ENCODE results near the gene MICAL2.

Gene MICAL2

DNA sequence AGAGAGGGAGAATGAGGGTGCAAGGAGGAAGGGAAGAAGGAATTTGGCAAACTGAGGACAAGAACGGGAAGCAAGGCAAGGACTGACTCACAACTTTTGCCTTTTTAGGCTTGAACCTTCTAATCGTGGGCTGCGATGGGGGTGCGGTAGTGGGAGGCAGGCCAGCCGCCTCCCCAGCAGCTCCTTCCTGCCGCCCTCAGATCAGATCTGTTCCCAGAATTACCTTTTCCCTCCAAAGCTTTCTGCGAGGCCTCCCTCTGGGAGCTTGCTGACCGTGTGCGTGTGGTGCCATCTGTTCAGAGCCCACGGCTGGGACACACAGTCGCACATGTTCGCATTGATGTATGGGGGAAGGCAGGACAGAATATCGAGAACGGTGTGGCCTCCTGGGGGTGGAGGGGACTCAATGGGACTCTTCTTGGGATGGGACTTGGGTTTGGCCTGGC is 180.1 kb downstream of the MICAL2 start (continued):
- TF ChIP-seq ZNF571 (tag by site-specific recombination; IDR thresholded peaks at IDR 0.05) (no peak), ZNF777 (tag by site-specific recombination; IDR thresholded peaks at IDR 0.05; ENCODE audit: borderline replicate concordance) (no peak), TCF7L2 (IDR thresholded peaks at IDR 0.05; ENCODE audit: borderline replicate concordance, low read depth, low read length) (no peak)

DNA sequence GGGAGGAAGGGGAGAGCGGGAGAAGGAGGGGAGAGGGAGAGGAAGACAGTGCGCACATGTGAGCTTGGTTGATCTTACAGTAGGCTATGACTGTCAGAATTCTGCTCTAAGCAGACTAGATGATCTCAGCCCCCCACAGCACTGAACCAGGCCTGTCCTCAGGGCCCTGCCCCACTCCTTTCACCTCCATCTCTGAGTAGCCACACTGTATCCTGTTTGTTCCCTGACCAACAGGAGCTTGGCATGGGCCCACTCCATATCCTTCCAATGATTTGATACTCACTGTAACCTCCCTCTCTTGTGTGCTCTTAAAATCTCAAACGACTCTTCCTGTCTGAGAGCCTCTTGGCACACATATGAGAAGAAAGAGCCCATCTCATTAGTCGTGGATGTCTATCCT is 180.9 kb downstream of the MICAL2 start:
- Histone ChIP-seq H3K27ac (ENCODE audit: extremely low read depth, low read depth, low read length) (no peak overlapping the region), H3K36me3 (ENCODE audit: control insufficient read depth in 2 of 2, insufficient read depth in 1 of 2, low read length in 2 of 2) (no peaks in the 10 kb centered on the region), H3K9me3 (ENCODE audit: control insufficient read depth, insufficient read depth, low read depth, low read length) (no peaks in the 10 kb centered on the region), H3K4me1 (ENCODE audit: control insufficient read depth, insufficient read depth, low read length) (no peaks in the 10 kb centered on the region), H3K4me3 (ENCODE audit: low read depth, low read length) (no peak overlapping the region)
- ChIA-PET POLR2A (interaction anchor here (0.6 kb wide), 1 partner anchor 797 kb away, joined by 4 read pairs; no protein-coding TSS in a partner anchor), CTCF (interaction anchor here (1.0 to 1.5 kb wide), 3 partner anchors 9 to 601 kb away, joined by 3 to 4 read pairs (median 3); no protein-coding TSS in a partner anchor)
- no peak for TF ChIP-seq OVOL3 (tag by site-specific recombination; IDR thresholded peaks at IDR 0.05)
- no peak for TF ChIP-seq GLIS1 (tag by site-specific recombination; IDR thresholded peaks at IDR 0.05)
- TF ChIP-seq ZNF19 (tag by site-specific recombination; IDR thresholded peaks at IDR 0.05; ENCODE audit: low read depth): no peak
- no peak for TF ChIP-seq ZNF707 (tag by site-specific recombination; IDR thresholded peaks at IDR 0.05)
- TF ChIP-seq ZNF792 (tag by site-specific recombination; IDR thresholded peaks at IDR 0.05): no peak
- TF ChIP-seq ZBTB7A (tag by site-specific recombination; IDR thresholded peaks at IDR 0.05; ENCODE audit: low read depth): no peak
- no peak for TF ChIP-seq ZSCAN30 (tag by site-specific recombination; IDR thresholded peaks at IDR 0.05)
- TF ChIP-seq, protein P1, sequence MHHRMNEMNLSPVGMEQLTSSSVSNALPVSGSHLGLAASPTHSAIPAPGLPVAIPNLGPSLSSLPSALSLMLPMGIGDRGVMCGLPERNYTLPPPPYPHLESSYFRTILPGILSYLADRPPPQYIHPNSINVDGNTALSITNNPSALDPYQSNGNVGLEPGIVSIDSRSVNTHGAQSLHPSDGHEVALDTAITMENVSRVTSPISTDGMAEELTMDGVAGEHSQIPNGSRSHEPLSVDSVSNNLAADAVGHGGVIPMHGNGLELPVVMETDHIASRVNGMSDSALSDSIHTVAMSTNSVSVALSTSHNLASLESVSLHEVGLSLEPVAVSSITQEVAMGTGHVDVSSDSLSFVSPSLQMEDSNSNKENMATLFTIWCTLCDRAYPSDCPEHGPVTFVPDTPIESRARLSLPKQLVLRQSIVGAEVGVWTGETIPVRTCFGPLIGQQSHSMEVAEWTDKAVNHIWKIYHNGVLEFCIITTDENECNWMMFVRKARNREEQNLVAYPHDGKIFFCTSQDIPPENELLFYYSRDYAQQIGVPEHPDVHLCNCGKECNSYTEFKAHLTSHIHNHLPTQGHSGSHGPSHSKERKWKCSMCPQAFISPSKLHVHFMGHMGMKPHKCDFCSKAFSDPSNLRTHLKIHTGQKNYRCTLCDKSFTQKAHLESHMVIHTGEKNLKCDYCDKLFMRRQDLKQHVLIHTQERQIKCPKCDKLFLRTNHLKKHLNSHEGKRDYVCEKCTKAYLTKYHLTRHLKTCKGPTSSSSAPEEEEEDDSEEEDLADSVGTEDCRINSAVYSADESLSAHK (tag by site-specific recombination; IDR thresholded peaks at IDR 0.05): no peak
- TF ChIP-seq SP7 (tag by site-specific recombination; IDR thresholded peaks at IDR 0.05): no peak
- TF ChIP-seq ZNF274 (IDR thresholded peaks at IDR 0.05; ENCODE audit: low read length): no peak
- no peak for TF ChIP-seq ZNF274 (tag by site-specific recombination; IDR thresholded peaks at IDR 0.05; ENCODE audit: borderline replicate concordance)
- no peak for TF ChIP-seq GLI4 (tag by site-specific recombination; IDR thresholded peaks at IDR 0.05)

DNA sequence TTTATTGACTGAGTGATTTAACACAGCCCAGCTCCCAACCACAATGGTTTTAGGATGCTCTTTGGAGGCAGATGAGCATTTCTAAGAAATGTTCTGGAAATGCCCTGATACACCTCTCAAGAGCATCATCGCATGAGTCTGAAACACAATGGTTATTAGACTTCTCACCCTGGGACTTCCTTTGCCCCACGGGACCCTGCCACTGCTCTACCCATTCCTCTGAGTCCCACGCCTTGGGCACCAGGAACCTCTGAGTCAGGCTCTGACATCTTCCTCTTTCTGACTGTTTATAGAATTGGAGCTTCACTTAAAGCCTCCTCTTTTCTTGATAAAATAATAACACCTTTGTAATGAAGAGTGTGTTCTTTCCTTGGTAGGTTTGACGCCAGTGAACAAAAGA is 181.4 kb downstream of the MICAL2 start:
- Histone ChIP-seq H3K36me3 (ENCODE audit: control insufficient read depth in 2 of 2, insufficient read depth in 1 of 2, low read length in 2 of 2) (no peaks in the 10 kb centered on the region), H3K4me3 (ENCODE audit: low read depth, low read length) (no peak overlapping the region), H3K27ac (ENCODE audit: extremely low read depth, low read depth, low read length) (no peak overlapping the region), H3K9me3 (ENCODE audit: control insufficient read depth, insufficient read depth, low read depth, low read length) (no peaks in the 10 kb centered on the region), H3K4me1 (ENCODE audit: control insufficient read depth, insufficient read depth, low read length) (no peaks in the 10 kb centered on the region)
- ChIA-PET POLR2A (interaction anchor here (0.6 kb wide), 1 partner anchor 797 kb away, joined by 4 read pairs; no protein-coding TSS in a partner anchor), CTCF (interaction anchor here (1.0 to 1.5 kb wide), 4 partner anchors 10 to 600 kb away, joined by 3 to 7 read pairs (median 4); no protein-coding TSS in a partner anchor)
- TF ChIP-seq SCRT2 (tag by site-specific recombination; IDR thresholded peaks at IDR 0.05) (no peak), SP7 (tag by site-specific recombination; IDR thresholded peaks at IDR 0.05) (no peak), ZNF184 (tag by site-specific recombination; IDR thresholded peaks at IDR 0.05) (no peak), ZNF76 (tag by site-specific recombination; IDR thresholded peaks at IDR 0.05; ENCODE audit: borderline replicate concordance, low read depth) (no peak), ZBTB17 (tag by site-specific recombination; IDR thresholded peaks at IDR 0.05) (no peak), ZNF266 (tag by site-specific recombination; IDR thresholded peaks at IDR 0.05; ENCODE audit: low read depth) (no peak), ZNF549 (tag by site-specific recombination; IDR thresholded peaks at IDR 0.05) (no peak), BCL11B (tag by site-specific recombination; IDR thresholded peaks at IDR 0.05; ENCODE audit: low read depth) (no peak), SP3 (tag by site-specific recombination; IDR thresholded peaks at IDR 0.05) (no peak), ZNF155 (tag by site-specific recombination; IDR thresholded peaks at IDR 0.05) (no peak), GLIS2 (tag by site-specific recombination; IDR thresholded peaks at IDR 0.05) (no peak), ZNF248 (tag by site-specific recombination; IDR thresholded peaks at IDR 0.05) (no peak), ZNF677 (tag by site-specific recombination; IDR thresholded peaks at IDR 0.05) (no peak), ZNF114 (tag by site-specific recombination; IDR thresholded peaks at IDR 0.05) (no peak), ZNF777 (tag by site-specific recombination; IDR thresholded peaks at IDR 0.05; ENCODE audit: borderline replicate concordance) (no peak), ZNF16 (tag by site-specific recombination; IDR thresholded peaks at IDR 0.05; ENCODE audit: low read depth) (no peak), GFI1B (tag by site-specific recombination; IDR thresholded peaks at IDR 0.05) (no peak)
- TF ChIP-seq, protein P2, sequence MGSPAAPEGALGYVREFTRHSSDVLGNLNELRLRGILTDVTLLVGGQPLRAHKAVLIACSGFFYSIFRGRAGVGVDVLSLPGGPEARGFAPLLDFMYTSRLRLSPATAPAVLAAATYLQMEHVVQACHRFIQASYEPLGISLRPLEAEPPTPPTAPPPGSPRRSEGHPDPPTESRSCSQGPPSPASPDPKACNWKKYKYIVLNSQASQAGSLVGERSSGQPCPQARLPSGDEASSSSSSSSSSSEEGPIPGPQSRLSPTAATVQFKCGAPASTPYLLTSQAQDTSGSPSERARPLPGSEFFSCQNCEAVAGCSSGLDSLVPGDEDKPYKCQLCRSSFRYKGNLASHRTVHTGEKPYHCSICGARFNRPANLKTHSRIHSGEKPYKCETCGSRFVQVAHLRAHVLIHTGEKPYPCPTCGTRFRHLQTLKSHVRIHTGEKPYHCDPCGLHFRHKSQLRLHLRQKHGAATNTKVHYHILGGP (tag by site-specific recombination; IDR thresholded peaks at IDR 0.05): no peak
- TF ChIP-seq, protein P3, sequence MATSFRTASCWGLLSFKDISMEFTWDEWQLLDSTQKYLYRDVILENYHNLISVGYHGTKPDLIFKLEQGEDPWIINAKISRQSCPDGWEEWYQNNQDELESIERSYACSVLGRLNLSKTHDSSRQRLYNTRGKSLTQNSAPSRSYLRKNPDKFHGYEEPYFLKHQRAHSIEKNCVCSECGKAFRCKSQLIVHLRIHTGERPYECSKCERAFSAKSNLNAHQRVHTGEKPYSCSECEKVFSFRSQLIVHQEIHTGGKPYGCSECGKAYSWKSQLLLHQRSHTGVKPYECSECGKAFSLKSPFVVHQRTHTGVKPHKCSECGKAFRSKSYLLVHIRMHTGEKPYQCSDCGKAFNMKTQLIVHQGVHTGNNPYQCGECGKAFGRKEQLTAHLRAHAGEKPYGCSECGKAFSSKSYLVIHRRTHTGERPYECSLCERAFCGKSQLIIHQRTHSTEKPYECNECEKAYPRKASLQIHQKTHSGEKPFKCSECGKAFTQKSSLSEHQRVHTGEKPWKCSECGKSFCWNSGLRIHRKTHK (tag by site-specific recombination; IDR thresholded peaks at IDR 0.05): no peak

Data from HEK293 (cell line).